NT2/D1 (cell line): ENCODE results near the gene LAMA5.

Source experiments
- SUZ12 ChIP-seq: IDR thresholded peaks from 2 replicates; pipeline ENCODE4 v1.6.1; 2011; ENCODE audit not compliant: insufficient read length, insufficient read depth; ENCODE audit errors: extremely low read depth
- YY1 ChIP-seq: IDR thresholded peaks from 2 replicates; pipeline ENCODE4 v1.6.1; 2011; ENCODE audit not compliant: insufficient read length, insufficient read depth

- TF ChIP-seq SUZ12 (no peak), YY1 (no peak)
Observed at GRCh38 chr20:62266851-62267250, 100.3 kb downstream of the LAMA5 start.
